HEK293 (cell line): ENCODE results near the gene PMFBP1.
A peak's percentile ranks its signal among the peaks of the same experiment; 100 is the strongest.

Experiments
- CTCF ChIA-PET: fragments of 350-600 bp; formaldehyde crosslinking; extraction: SDS; loops from one replicate; lab custom pipeline; 2021; ENCODE audit warnings: antibody characterized with exemption; lab: Yijun Ruan, JAX
- POLR2A ChIA-PET: fragments of 300-600 bp; formaldehyde crosslinking; extraction: SDS; loops from one replicate; lab custom pipeline; 2020; ENCODE audit warnings: antibody characterized with exemption, inconsistent platforms; lab: Yijun Ruan, JAX
- H3K27ac ChIP-seq: fragments of 200-500 bp; sonication (Bioruptor generic); 2 replicates; pipeline ENCODE4 v1.5.1; 2014; ENCODE audit warnings: low read depth, low read length, control low read depth, inconsistent platforms; ENCODE audit errors: extremely low read depth
- H3K36me3 ChIP-seq, 2 experiments: fragments of 200-500 bp in 1 of 2; sonication (Bioruptor generic) in 1 of 2; 1 replicate in 1 of 2; 2 replicates in 1 of 2; pipeline ENCODE4 v1.5.1; 2014 to 2017; ENCODE audit warnings: inconsistent platforms in 2 of 2, low read length in 2 of 2; ENCODE audit not compliant: control insufficient read depth in 2 of 2, insufficient read depth in 1 of 2
- H3K4me1 ChIP-seq: fragments of 200-500 bp; sonication (Bioruptor generic); 2 replicates; pipeline ENCODE4 v1.5.1; 2014; ENCODE audit warnings: mild to moderate bottlenecking, low read length, inconsistent platforms; ENCODE audit not compliant: control insufficient read depth, insufficient read depth
- H3K4me3 ChIP-seq: 2 replicates; pipeline ENCODE4 v1.5.1; 2011; ENCODE audit warnings: low read depth, mild to moderate bottlenecking, control low read depth, low read length, moderate library complexity
- H3K9me3 ChIP-seq: fragments of 200-500 bp; sonication (Bioruptor generic); 2 replicates; pipeline ENCODE4 v1.5.1; 2014; ENCODE audit warnings: low read depth, low read length, inconsistent platforms; ENCODE audit not compliant: control insufficient read depth, insufficient read depth
- GLI2 ChIP-seq: fragments of 450-650 bp; formaldehyde crosslinking; IDR thresholded peaks from 2 replicates; pipeline ENCODE4; 2017; ENCODE audit warnings: missing biosample characterization, missing genetic modification characterization, low read depth, borderline replicate concordance
- KLF17 ChIP-seq: fragments of 450-650 bp; formaldehyde crosslinking; IDR thresholded peaks from 2 replicates; pipeline ENCODE4 v1.5.1; 2016; ENCODE audit warnings: missing biosample characterization, missing genetic modification characterization
- KLF9 ChIP-seq: fragments of 450-650 bp; formaldehyde crosslinking; IDR thresholded peaks from 2 replicates; pipeline ENCODE4 v1.5.1; 2016; ENCODE audit warnings: missing biosample characterization, missing genetic modification characterization, low read depth
- OSR2 ChIP-seq: fragments of 450-650 bp; formaldehyde crosslinking; IDR thresholded peaks from 2 replicates; pipeline ENCODE4 v1.5.1; 2016; ENCODE audit warnings: missing biosample characterization, missing genetic modification characterization
- PATZ1 ChIP-seq: fragments of 450-650 bp; formaldehyde crosslinking; IDR thresholded peaks from 2 replicates; pipeline ENCODE4 v1.5.1; 2016; ENCODE audit warnings: missing biosample characterization, missing genetic modification characterization
- YY2 ChIP-seq: fragments of 450-650 bp; formaldehyde crosslinking; IDR thresholded peaks from 2 replicates; pipeline ENCODE4 v1.5.1; 2016; ENCODE audit warnings: missing biosample characterization, missing genetic modification characterization
- ZBTB17 ChIP-seq: fragments of 450-650 bp; formaldehyde crosslinking; IDR thresholded peaks from 2 replicates; pipeline ENCODE4 v1.5.1; 2016; ENCODE audit warnings: missing biosample characterization, missing genetic modification characterization
- ZIC2 ChIP-seq: fragments of 450-650 bp; formaldehyde crosslinking; IDR thresholded peaks from 2 replicates; pipeline ENCODE4 v1.5.1; 2016; ENCODE audit warnings: missing biosample characterization, missing genetic modification characterization
- ZNF133 ChIP-seq: fragments of 450-650 bp; formaldehyde crosslinking; IDR thresholded peaks from 2 replicates; pipeline ENCODE4 v1.5.1; 2016; ENCODE audit warnings: missing biosample characterization, missing genetic modification characterization
- ZNF155 ChIP-seq: fragments of 450-650 bp; formaldehyde crosslinking; IDR thresholded peaks from 2 replicates; pipeline ENCODE4 v1.5.1; 2016; ENCODE audit warnings: missing biosample characterization, missing genetic modification characterization
- ZNF18 ChIP-seq: fragments of 450-650 bp; formaldehyde crosslinking; IDR thresholded peaks from 2 replicates; pipeline ENCODE4 v1.5.1; 2016; ENCODE audit warnings: missing biosample characterization, missing genetic modification characterization
- ZNF248 ChIP-seq: fragments of 450-650 bp; formaldehyde crosslinking; IDR thresholded peaks from 2 replicates; pipeline ENCODE4 v1.5.1; 2017; ENCODE audit warnings: missing biosample characterization, missing genetic modification characterization
- ZNF350 ChIP-seq: fragments of 450-650 bp; formaldehyde crosslinking; IDR thresholded peaks from 2 replicates; pipeline ENCODE4 v1.5.0; 2017; ENCODE audit warnings: missing biosample characterization, mild to moderate bottlenecking, missing genetic modification characterization
- ZNF623 ChIP-seq: fragments of 450-650 bp; formaldehyde crosslinking; IDR thresholded peaks from 2 replicates; pipeline ENCODE4 v1.5.1; 2016; ENCODE audit warnings: missing biosample characterization, missing genetic modification characterization
- ZNF664 ChIP-seq: fragments of 450-650 bp; formaldehyde crosslinking; IDR thresholded peaks from 2 replicates; pipeline ENCODE4 v1.5.1; 2016; ENCODE audit warnings: missing biosample characterization, missing genetic modification characterization

PMFBP1 gene

GRCh38 chr16:72137380-72138063 lies 34.4 kb downstream of the PMFBP1 start:
- TF ChIP-seq OSR2 (tag by site-specific recombination) (no peak), ZIC2 (tag by site-specific recombination) (peak; percentile 77)
- Histone ChIP-seq H3K27ac (no peak overlapping the region), H3K9me3 (no peaks in the 10 kb centered on the region), H3K36me3 (peaks cover 0 to 4% of the 10 kb centered on the region in 2 experiments; a peak in 1 of 3 replicates), H3K4me3 (no peak overlapping the region), H3K4me1 (no peaks in the 10 kb centered on the region)
- ChIA-PET CTCF (interaction anchor here (0.6 kb wide), 1 partner anchor 83 kb away, joined by 3 read pairs; no protein-coding TSS in a partner anchor), POLR2A (no interaction called here)

- no peaks in the 10 kb centered on the region for H3K9me3 ChIP-seq
- POLR2A ChIA-PET = no interaction called here
- peaks cover 0 to 4% of the 10 kb centered on the region in 2 experiments; a peak in 1 of 3 replicates for H3K36me3 ChIP-seq
- TF ChIP-seq ZNF623 (tag by site-specific recombination) (peak; percentile 62), ZNF664 (no peak), ZNF155 (tag by site-specific recombination) (no peak), KLF9 (tag by site-specific recombination) (no peak), GLI2 (no peak), ZNF248 (tag by site-specific recombination) (no peak), PATZ1 (tag by site-specific recombination) (no peak)
- H3K27ac ChIP-seq = no peak overlapping the region
- no peaks in the 10 kb centered on the region for H3K4me1 ChIP-seq
- no peak overlapping the region for H3K4me3 ChIP-seq
- CTCF ChIA-PET = interaction anchor here (1.2 kb wide), 1 partner anchor 10 kb away, joined by 3 read pairs; no protein-coding TSS in a partner anchor
Observed at GRCh38 chr16:72134507-72134906, 37.4 kb downstream of the PMFBP1 start.

- Histone ChIP-seq H3K4me3 (no peak overlapping the region), H3K4me1 (no peaks in the 10 kb centered on the region), H3K9me3 (no peaks in the 10 kb centered on the region), H3K27ac (no peak overlapping the region), H3K36me3 (peaks cover 0 to 9% of the 10 kb centered on the region in 2 experiments; a peak in 1 of 3 replicates)
- ChIA-PET CTCF (no interaction called here), POLR2A (interaction anchor here (1.0 kb wide), 1 partner anchor 12 kb away, joined by 3 read pairs; no protein-coding TSS in a partner anchor)
- no peak for TF ChIP-seq ZNF350
- no peak for TF ChIP-seq ZBTB17 (tag by site-specific recombination)
- TF ChIP-seq ZNF133 (tag by site-specific recombination) = no peak
- no peak for TF ChIP-seq ZNF18 (tag by site-specific recombination)
- no peak for TF ChIP-seq YY2
- no peak for TF ChIP-seq KLF17 (tag by site-specific recombination)
Observed at GRCh38 chr16:72132726-72133125, 39.2 kb downstream of the PMFBP1 start.
